Esophagus muscularis mucosa (tissue), 3 donors: ENCODE measurements around the gene GRK5.
A peak's percentile ranks its signal among the peaks of the same experiment; 100 is the strongest.

ENCODE experiments used
- POLR2A ChIP-seq: fragments of 450-650 bp; IDR thresholded peaks from one replicate; pipeline ENCODE4 v1.6.1; 2017; ENCODE audit warnings: antibody characterized with exemption, moderate library complexity, mild to moderate bottlenecking, low read depth
- POLR2AphosphoS5 ChIP-seq, 2 donors: sonication (generic); formaldehyde crosslinking; IDR thresholded peaks; one replicate each; pipeline ENCODE4 v1.6.1; 2017; ENCODE audit warnings: antibody characterized with exemption in 2 of 2
- TF ChIP-seq, protein P1 (sequence below), 3 experiments: fragments of 200-600 bp in 2 of 3; fragments of 450-650 bp in 1 of 3; sonication (generic) in 2 of 3; IDR thresholded peaks; one replicate each; pipeline ENCODE4 v1.5.1; 2017 to 2019; ENCODE audit warnings: antibody characterized with exemption in 3 of 3, mild to moderate bottlenecking in 2 of 3, moderate library complexity in 1 of 3

DNA sequence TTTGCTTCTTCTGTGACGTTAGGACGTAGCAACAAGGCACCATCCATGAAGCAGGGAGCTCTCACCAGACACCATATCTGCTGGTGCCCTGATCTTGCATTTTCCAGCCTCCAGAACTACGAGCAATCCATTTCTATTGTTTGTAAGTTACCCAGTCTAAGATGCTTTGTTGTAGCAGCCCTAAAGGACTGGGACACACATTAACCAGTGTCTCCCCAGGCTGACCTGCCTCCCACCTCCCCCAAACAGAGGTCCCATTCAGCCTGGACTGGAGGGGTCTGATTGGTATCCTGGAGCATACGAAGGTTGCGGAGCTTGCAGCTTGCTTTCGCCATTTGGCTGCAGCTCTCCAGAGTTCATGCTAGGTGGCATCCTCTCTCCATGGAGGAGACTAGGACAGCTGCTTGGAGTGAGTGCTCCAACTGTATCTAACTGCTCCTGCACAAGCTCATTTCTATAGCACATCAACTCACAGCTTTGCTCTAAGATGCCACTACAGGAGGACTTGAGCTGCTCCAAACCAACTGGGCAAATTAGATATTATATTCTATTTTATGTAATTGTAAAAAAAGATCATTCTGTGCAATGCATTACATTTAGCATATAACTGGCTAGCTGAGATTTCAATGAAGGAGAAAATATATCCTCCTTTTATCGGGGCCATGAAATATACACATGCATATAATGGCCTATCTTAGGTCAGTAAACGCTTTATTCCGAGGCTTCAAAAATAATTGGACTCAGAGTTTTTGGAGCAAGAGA is 8.0 kb upstream of the GRK5 start:
- TF ChIP-seq, protein P1, sequence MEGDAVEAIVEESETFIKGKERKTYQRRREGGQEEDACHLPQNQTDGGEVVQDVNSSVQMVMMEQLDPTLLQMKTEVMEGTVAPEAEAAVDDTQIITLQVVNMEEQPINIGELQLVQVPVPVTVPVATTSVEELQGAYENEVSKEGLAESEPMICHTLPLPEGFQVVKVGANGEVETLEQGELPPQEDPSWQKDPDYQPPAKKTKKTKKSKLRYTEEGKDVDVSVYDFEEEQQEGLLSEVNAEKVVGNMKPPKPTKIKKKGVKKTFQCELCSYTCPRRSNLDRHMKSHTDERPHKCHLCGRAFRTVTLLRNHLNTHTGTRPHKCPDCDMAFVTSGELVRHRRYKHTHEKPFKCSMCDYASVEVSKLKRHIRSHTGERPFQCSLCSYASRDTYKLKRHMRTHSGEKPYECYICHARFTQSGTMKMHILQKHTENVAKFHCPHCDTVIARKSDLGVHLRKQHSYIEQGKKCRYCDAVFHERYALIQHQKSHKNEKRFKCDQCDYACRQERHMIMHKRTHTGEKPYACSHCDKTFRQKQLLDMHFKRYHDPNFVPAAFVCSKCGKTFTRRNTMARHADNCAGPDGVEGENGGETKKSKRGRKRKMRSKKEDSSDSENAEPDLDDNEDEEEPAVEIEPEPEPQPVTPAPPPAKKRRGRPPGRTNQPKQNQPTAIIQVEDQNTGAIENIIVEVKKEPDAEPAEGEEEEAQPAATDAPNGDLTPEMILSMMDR (IDR thresholded peaks at IDR 0.05) = peak; percentile 67 to 85 (median 79)
- no peak for TF ChIP-seq POLR2A
- TF ChIP-seq POLR2AphosphoS5 (IDR thresholded peaks at IDR 0.05) = peak in 1 of 2 donors; percentile 44
